T-helper 1 cell treated with Interleukin-12 subunit alpha and Interleukin-12 subunit beta and Interleukin-4 antibody, amounts not matched to agents 30 μg/mL and 1 μg/mL, for 36 hours (primary cell): ENCODE measurements around the gene ZSCAN30.

ENCODE experiments used
- H3K27ac Mint-ChIP-seq: one replicate; pipeline ENCODE4 v1.8.0; 2021; ENCODE audit warnings: mild to moderate bottlenecking, mixed read lengths
- H3K27me3 Mint-ChIP-seq: one replicate; pipeline ENCODE4 v1.8.0; 2021; ENCODE audit warnings: low read depth, mixed read lengths
- H3K36me3 Mint-ChIP-seq: one replicate; pipeline ENCODE4 v1.8.0; 2021; ENCODE audit warnings: low read depth, mixed read lengths
- H3K4me1 Mint-ChIP-seq: one replicate; pipeline ENCODE4 v1.8.0; 2021; ENCODE audit warnings: low read depth, mixed read lengths
- H3K4me3 Mint-ChIP-seq: one replicate; pipeline ENCODE4 v1.8.0; 2021; ENCODE audit warnings: mild to moderate bottlenecking, moderate library complexity, mixed read lengths
- H3K9me3 Mint-ChIP-seq: one replicate; pipeline ENCODE4 v1.8.0; 2021; ENCODE audit warnings: mixed read lengths

ZSCAN30 gene

GRCh38 chr18:35264409-35264808 lies 25.6 kb downstream of the ZSCAN30 start:
- Mint-ChIP-seq H3K9me3 (peaks cover 39% of the 10 kb centered on the region), H3K27me3 (no peaks in the 10 kb centered on the region), H3K4me3 (no peak overlapping the region), H3K27ac (no peak overlapping the region), H3K36me3 (peaks cover 58% of the 10 kb centered on the region), H3K4me1 (peaks cover 16% of the 10 kb centered on the region)

- H3K27me3 Mint-ChIP-seq = no peaks in the 10 kb centered on the region
- H3K36me3 Mint-ChIP-seq = peaks cover 57% of the 10 kb centered on the region
- H3K9me3 Mint-ChIP-seq = peaks cover 53% of the 10 kb centered on the region
- H3K4me1 Mint-ChIP-seq = no peaks in the 10 kb centered on the region
- H3K27ac Mint-ChIP-seq = no peak overlapping the region
- H3K4me3 Mint-ChIP-seq = no peak overlapping the region
These were observed 33.1 kb downstream of the ZSCAN30 start for GRCh38 chr18:35256947-35257346.

GRCh38 chr18:35253655-35254287 lies 36.3 kb downstream of the ZSCAN30 start:
- Mint-ChIP-seq H3K27ac (no peak overlapping the region), H3K36me3 (peaks cover 56% of the 10 kb centered on the region), H3K4me1 (no peaks in the 10 kb centered on the region), H3K4me3 (no peak overlapping the region), H3K9me3 (peaks cover 66% of the 10 kb centered on the region), H3K27me3 (no peaks in the 10 kb centered on the region)

GRCh38 chr18:35252466-35252865 lies 37.6 kb downstream of the ZSCAN30 start:
- Mint-ChIP-seq H3K4me1 (no peaks in the 10 kb centered on the region), H3K36me3 (peaks cover 63% of the 10 kb centered on the region), H3K27ac (no peak overlapping the region), H3K27me3 (no peaks in the 10 kb centered on the region), H3K9me3 (peaks cover 62% of the 10 kb centered on the region), H3K4me3 (no peak overlapping the region)

- Mint-ChIP-seq H3K4me1 (no peaks in the 10 kb centered on the region), H3K27me3 (no peaks in the 10 kb centered on the region), H3K9me3 (peaks cover 78% of the 10 kb centered on the region), H3K36me3 (peaks cover 85% of the 10 kb centered on the region), H3K27ac (no peak overlapping the region), H3K4me3 (no peak overlapping the region)
These were observed 41.6 kb downstream of the ZSCAN30 start for GRCh38 chr18:35248429-35248828.

- peaks cover under 1% of the 10 kb centered on the region for H3K4me1 Mint-ChIP-seq
- no peak overlapping the region for H3K27ac Mint-ChIP-seq
- H3K36me3 Mint-ChIP-seq = peaks cover 87% of the 10 kb centered on the region
- no peaks in the 10 kb centered on the region for H3K27me3 Mint-ChIP-seq
- H3K9me3 Mint-ChIP-seq = peaks cover 72% of the 10 kb centered on the region
- H3K4me3 Mint-ChIP-seq = no peak overlapping the region
These were observed 42.4 kb downstream of the ZSCAN30 start for GRCh38 chr18:35247412-35248249.

- H3K4me1 Mint-ChIP-seq = peaks cover 2% of the 10 kb centered on the region
- no peaks in the 10 kb centered on the region for H3K27me3 Mint-ChIP-seq
- peaks cover 85% of the 10 kb centered on the region for H3K36me3 Mint-ChIP-seq
- no peak overlapping the region for H3K27ac Mint-ChIP-seq
- H3K9me3 Mint-ChIP-seq = peaks cover 64% of the 10 kb centered on the region
- no peak overlapping the region for H3K4me3 Mint-ChIP-seq
These were observed 43.2 kb downstream of the ZSCAN30 start for GRCh38 chr18:35246831-35247230.

- Mint-ChIP-seq H3K27ac (no peak overlapping the region), H3K4me3 (no peak overlapping the region), H3K27me3 (no peaks in the 10 kb centered on the region), H3K4me1 (peaks cover 6% of the 10 kb centered on the region), H3K9me3 (peaks cover 56% of the 10 kb centered on the region), H3K36me3 (peaks cover 82% of the 10 kb centered on the region)
These were observed 44.2 kb downstream of the ZSCAN30 start for GRCh38 chr18:35245719-35246317.

GRCh38 chr18:35244671-35245070 lies 45.4 kb downstream of the ZSCAN30 start:
- Mint-ChIP-seq H3K4me3 (no peak overlapping the region), H3K27me3 (no peaks in the 10 kb centered on the region), H3K36me3 (peaks cover 70% of the 10 kb centered on the region), H3K9me3 (peaks cover 45% of the 10 kb centered on the region), H3K4me1 (peaks cover 6% of the 10 kb centered on the region), H3K27ac (no peak overlapping the region)

- H3K27me3 Mint-ChIP-seq = no peaks in the 10 kb centered on the region
- peaks cover 53% of the 10 kb centered on the region for H3K36me3 Mint-ChIP-seq
- no peak overlapping the region for H3K27ac Mint-ChIP-seq
- no peak overlapping the region for H3K4me3 Mint-ChIP-seq
- peaks cover 40% of the 10 kb centered on the region for H3K9me3 Mint-ChIP-seq
- peaks cover 6% of the 10 kb centered on the region for H3K4me1 Mint-ChIP-seq
These were observed 47.6 kb downstream of the ZSCAN30 start for GRCh38 chr18:35242426-35242825.

- Mint-ChIP-seq H3K4me1 (peaks cover 6% of the 10 kb centered on the region), H3K9me3 (peaks cover 31% of the 10 kb centered on the region), H3K4me3 (peak overlapping the region; percentile 95), H3K27ac (peak overlapping the region; percentile 96), H3K27me3 (no peaks in the 10 kb centered on the region), H3K36me3 (peaks cover 43% of the 10 kb centered on the region)
These were observed 48.6 kb downstream of the ZSCAN30 start for GRCh38 chr18:35241448-35241804.

GRCh38 chr18:35240664-35241447 lies 49.2 kb downstream of the ZSCAN30 start, which contains the start of gene ZNF397:
TSS of gene ZNF397 (plus strand) at chr18:35241034. CDS start at chr18:35242471, 1,437 bp downstream.
- Mint-ChIP-seq H3K27me3 (no peaks in the 10 kb centered on the region), H3K4me3 (peak within 1 kb of the TSS; percentile 95), H3K27ac (peak within 1 kb of the TSS; percentile 96), H3K9me3 (peaks cover 26% of the 10 kb centered on the region), H3K36me3 (peaks cover 37% of the 10 kb centered on the region), H3K4me1 (peaks cover 6% of the 10 kb centered on the region)

- H3K4me1 Mint-ChIP-seq = peaks cover 6% of the 10 kb centered on the region
- no peak overlapping the region for H3K4me3 Mint-ChIP-seq
- H3K27me3 Mint-ChIP-seq = no peaks in the 10 kb centered on the region
- no peak overlapping the region for H3K27ac Mint-ChIP-seq
- H3K36me3 Mint-ChIP-seq = peaks cover 22% of the 10 kb centered on the region
- peaks cover 11% of the 10 kb centered on the region for H3K9me3 Mint-ChIP-seq
These were observed 50.7 kb downstream of the ZSCAN30 start for GRCh38 chr18:35239314-35239713.
